DND-41 (cell line): ENCODE results near the gene PHACTR3.

Experiments used
- EZH2 ChIP-seq: IDR thresholded peaks from 3 replicates; pipeline ENCODE4 v1.6.1; 2012; ENCODE audit warnings: borderline replicate concordance, low read depth, mild to moderate bottlenecking, moderate library complexity, low read length, inconsistent platforms; ENCODE audit not compliant: severe bottlenecking
- TF ChIP-seq, protein P1 (sequence below): IDR thresholded peaks from 2 replicates; pipeline ENCODE4 v1.5.1; 2012; ENCODE audit warnings: borderline replicate concordance, low read length, moderate library complexity, mild to moderate bottlenecking; ENCODE audit not compliant: poor library complexity, severe bottlenecking; ENCODE audit errors: extremely low read depth

GRCh38 chr20:59622496-59622895, 18.2 kb downstream of the PHACTR3 start:
- TF ChIP-seq, protein P1, sequence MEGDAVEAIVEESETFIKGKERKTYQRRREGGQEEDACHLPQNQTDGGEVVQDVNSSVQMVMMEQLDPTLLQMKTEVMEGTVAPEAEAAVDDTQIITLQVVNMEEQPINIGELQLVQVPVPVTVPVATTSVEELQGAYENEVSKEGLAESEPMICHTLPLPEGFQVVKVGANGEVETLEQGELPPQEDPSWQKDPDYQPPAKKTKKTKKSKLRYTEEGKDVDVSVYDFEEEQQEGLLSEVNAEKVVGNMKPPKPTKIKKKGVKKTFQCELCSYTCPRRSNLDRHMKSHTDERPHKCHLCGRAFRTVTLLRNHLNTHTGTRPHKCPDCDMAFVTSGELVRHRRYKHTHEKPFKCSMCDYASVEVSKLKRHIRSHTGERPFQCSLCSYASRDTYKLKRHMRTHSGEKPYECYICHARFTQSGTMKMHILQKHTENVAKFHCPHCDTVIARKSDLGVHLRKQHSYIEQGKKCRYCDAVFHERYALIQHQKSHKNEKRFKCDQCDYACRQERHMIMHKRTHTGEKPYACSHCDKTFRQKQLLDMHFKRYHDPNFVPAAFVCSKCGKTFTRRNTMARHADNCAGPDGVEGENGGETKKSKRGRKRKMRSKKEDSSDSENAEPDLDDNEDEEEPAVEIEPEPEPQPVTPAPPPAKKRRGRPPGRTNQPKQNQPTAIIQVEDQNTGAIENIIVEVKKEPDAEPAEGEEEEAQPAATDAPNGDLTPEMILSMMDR, result no peak
- TF ChIP-seq EZH2, result no peak
